ENCODE data around the gene AXL.
"Not testable (repeated sequence)": the region's sequence is repeated elsewhere in the genome, so short reads cannot be mapped to it uniquely, and the experiment has no call there.

Gene AXL

GRCh38 chr19:41218615-41219507 is at the start of gene AXL:
Gene AXL, plus strand, starts transcription at chr19:41219223. Its CDS starts 170 bp downstream, at chr19:41219393.
- DNase-seq (ENCODE audit: low read depth in 2 of 2) = no peak

- DNase-seq (ENCODE audit: low read depth in 2 of 2) = no peak
These were observed 46.5 kb upstream of the AXL start for GRCh38 chr19:41172297-41173164.

GRCh38 chr19:41174297-41174928 is 44.6 kb upstream of the AXL start:
- DNase-seq (ENCODE audit: low read depth in 2 of 2) = no peak

- no peak for DNase-seq (ENCODE audit: low read depth in 2 of 2)
These were observed 42.9 kb upstream of the AXL start for GRCh38 chr19:41175801-41176777.

GRCh38 chr19:41180173-41180572 is 38.9 kb upstream of the AXL start:
- not testable (repeated sequence) for DNase-seq (ENCODE audit: low read depth in 2 of 2)

GRCh38 chr19:41186971-41187883 is 31.8 kb upstream of the AXL start:
- no peak for DNase-seq (ENCODE audit: low read depth in 2 of 2)

GRCh38 chr19:41187884-41188279 is 31.1 kb upstream of the AXL start:
- DNase-seq (ENCODE audit: low read depth in 2 of 2) = no peak

- no peak for DNase-seq (ENCODE audit: low read depth in 2 of 2)
These were observed 29.5 kb upstream of the AXL start for GRCh38 chr19:41189425-41190065.

GRCh38 chr19:41192574-41193429 is 26.2 kb upstream of the AXL start, which contains the start of gene CYP2S1:
Gene CYP2S1, plus strand, starts transcription at chr19:41193219. Its CDS starts 46 bp downstream, at chr19:41193265.
- no peak for DNase-seq (ENCODE audit: low read depth in 2 of 2)

GRCh38 chr19:41193430-41194156 is 25.4 kb upstream of the AXL start:
- no peak for DNase-seq (ENCODE audit: low read depth in 2 of 2)

GRCh38 chr19:41194157-41194552 is 24.9 kb upstream of the AXL start:
- no peak for DNase-seq (ENCODE audit: low read depth in 2 of 2)

- no peak for DNase-seq (ENCODE audit: low read depth in 2 of 2)
These were observed 23.1 kb upstream of the AXL start for GRCh38 chr19:41195675-41196497.

- no peak for DNase-seq (ENCODE audit: low read depth in 2 of 2)
These were observed 20.5 kb upstream of the AXL start for GRCh38 chr19:41198559-41198958.

GRCh38 chr19:41203371-41203770 is 15.7 kb upstream of the AXL start:
- DNase-seq (ENCODE audit: low read depth in 2 of 2) = no peak

- DNase-seq (ENCODE audit: low read depth in 2 of 2) = peak; percentile 49 to 62
These were observed 14.7 kb upstream of the AXL start for GRCh38 chr19:41204338-41204737.

- DNase-seq (ENCODE audit: low read depth in 2 of 2) = no peak
These were observed 13.0 kb upstream of the AXL start for GRCh38 chr19:41205995-41206394.

GRCh38 chr19:41206456-41206855 is 12.6 kb upstream of the AXL start:
- no peak for DNase-seq (ENCODE audit: low read depth in 2 of 2)

Measured in stimulated activated CD8-positive, alpha-beta memory T cell treated with anti-CD3 and anti-CD28 coated beads, Interleukin-15, amount 100 ng/mL, for 48 hours (primary cell).